ENCODE measurements around the gene MANSC1. TPM values are rescaled to one million over a fixed set of nuclear protein-coding genes. Genes with fewer than 3 reads are reported as not detected.

The MANSC1 gene
- 1.3 and 2.6 TPM in 2 replicates for polyA plus RNA-seq
- polyA minus RNA-seq = 2.5 and 2.7 TPM in 2 replicates

GRCh38 chr12:12349711-12350665 lies at the start of gene MANSC1:
TSS of gene MANSC1 (minus strand) at chr12:12350242. CDS start at chr12:12343314, 6,928 bp downstream.
- Histone ChIP-seq H3K9ac (ENCODE audit: low read length) (peak within 1 kb of the TSS; percentile 74), H3K27ac (ENCODE audit: low read length) (peak within 1 kb of the TSS; percentile 60)
- TF ChIP-seq EP300 (conservative IDR thresholded peaks at IDR 0.05; ENCODE audit: poor library complexity, severe bottlenecking) = no peak
- peak; percentile 29 for TF ChIP-seq POLR2AphosphoS5 (IDR thresholded peaks at IDR 0.05)
- TF ChIP-seq CTCF (IDR thresholded peaks at IDR 0.05; ENCODE audit: poor library complexity, severe bottlenecking) = peak; percentile 64
- peak; percentile 65 for TF ChIP-seq TAF1 (IDR thresholded peaks at IDR 0.05; ENCODE audit: low read depth)
- TF ChIP-seq REST (IDR thresholded peaks at IDR 0.05; ENCODE audit: borderline replicate concordance) = peak; percentile 60
- peak; percentile 56 for TF ChIP-seq MXI1 (conservative IDR thresholded peaks at IDR 0.05; ENCODE audit: poor library complexity, severe bottlenecking)

GRCh38 chr12:12399161-12399560 lies 49.1 kb upstream of the MANSC1 start:
- no peaks in the 10 kb centered on the region for H3K27me3 ChIP-seq (ENCODE audit: insufficient read depth, low read depth, low read length)
- H3K36me3 ChIP-seq (ENCODE audit: insufficient read depth, low read length) = no peaks in the 10 kb centered on the region
- no peaks in the 10 kb centered on the region for H3F3A ChIP-seq (ENCODE audit: insufficient read depth, low read length, poor library complexity, severe bottlenecking)
- no peak overlapping the region for H3K4me3 ChIP-seq (ENCODE audit: low read length)
- no peaks in the 10 kb centered on the region for H3K79me2 ChIP-seq (replicated peaks; ENCODE audit: insufficient read depth, low read length)
- H2AFZ ChIP-seq (ENCODE audit: low read depth, low read length) = no peak overlapping the region
- H3K9me2 ChIP-seq (ENCODE audit: insufficient read depth, low read length) = no peaks in the 10 kb centered on the region
- no peak for TF ChIP-seq TAF1 (IDR thresholded peaks at IDR 0.05; ENCODE audit: low read depth)
- TF ChIP-seq POLR2AphosphoS5 (IDR thresholded peaks at IDR 0.05) = no peak
- TF ChIP-seq MXI1 (conservative IDR thresholded peaks at IDR 0.05; ENCODE audit: poor library complexity, severe bottlenecking) = no peak
- no peak for TF ChIP-seq RAD21 (conservative IDR thresholded peaks at IDR 0.05)
- TF ChIP-seq CTCF (IDR thresholded peaks at IDR 0.05; ENCODE audit: poor library complexity, severe bottlenecking) = no peak
- no peak for TF ChIP-seq EZH2 (IDR thresholded peaks at IDR 0.05; ENCODE audit: borderline replicate concordance, insufficient read depth, low read length, poor library complexity, severe bottlenecking)
- no peak for TF ChIP-seq REST (IDR thresholded peaks at IDR 0.05; ENCODE audit: borderline replicate concordance)
- no peak for TF ChIP-seq SMC3 (conservative IDR thresholded peaks at IDR 0.05; ENCODE audit: poor library complexity)
- no peak for TF ChIP-seq EP300 (conservative IDR thresholded peaks at IDR 0.05; ENCODE audit: poor library complexity, severe bottlenecking)
- H4K20me1 ChIP-seq (ENCODE audit: insufficient read depth) = no peaks in the 10 kb centered on the region
- H3K4me2 ChIP-seq (ENCODE audit: low read length) = no peak overlapping the region
- no peak overlapping the region for H3K9ac ChIP-seq (ENCODE audit: low read length)
- no peak overlapping the region for H3K27ac ChIP-seq (ENCODE audit: low read length)
- H3K9me3 ChIP-seq (ENCODE audit: low read length) = no peaks in the 10 kb centered on the region

More at GRCh38 chr12:12349711-12350665, at the start of gene MANSC1:
- H3K36me3 ChIP-seq (ENCODE audit: insufficient read depth, low read length) = no peaks in the 10 kb centered on the region
- H3K79me2 ChIP-seq (replicated peaks; ENCODE audit: insufficient read depth, low read length) = no peaks in the 10 kb centered on the region
- H3K9me2 ChIP-seq (ENCODE audit: insufficient read depth, low read length) = no peaks in the 10 kb centered on the region
- peak within 1 kb of the TSS; percentile 83 for H3K4me3 ChIP-seq (ENCODE audit: low read length)
- H3K27me3 ChIP-seq (ENCODE audit: insufficient read depth, low read depth, low read length) = no peaks in the 10 kb centered on the region
- H3K4me2 ChIP-seq (ENCODE audit: low read length) = peak within 1 kb of the TSS; percentile 57
- no peaks in the 10 kb centered on the region for H3F3A ChIP-seq (ENCODE audit: insufficient read depth, low read length, poor library complexity, severe bottlenecking)
- peak within 1 kb of the TSS; percentile 65 for H2AFZ ChIP-seq (ENCODE audit: low read depth, low read length)
- H4K20me1 ChIP-seq (ENCODE audit: insufficient read depth) = no peaks in the 10 kb centered on the region
- H3K9me3 ChIP-seq (ENCODE audit: low read length) = no peaks in the 10 kb centered on the region
